Neural cell (in vitro differentiated cells): ENCODE data around the gene PAMR1.

Source experiments
- EP300 ChIP-seq: fragments of 450-650 bp; conservative IDR thresholded peaks from 2 replicates; pipeline ENCODE4 v1.6.1; 2014; ENCODE audit warnings: antibody characterized with exemption, mild to moderate bottlenecking, moderate library complexity; ENCODE audit not compliant: poor library complexity, severe bottlenecking
- EZH2 ChIP-seq: fragments of 200-600, 300-800 bp; shearing (Covaris generic), sonication (generic); IDR thresholded peaks from 2 replicates; pipeline ENCODE4 v1.6.1; 2014; ENCODE audit warnings: antibody characterized with exemption, low read length, borderline replicate concordance, mild to moderate bottlenecking; ENCODE audit not compliant: insufficient read depth, poor library complexity, severe bottlenecking

DNA sequence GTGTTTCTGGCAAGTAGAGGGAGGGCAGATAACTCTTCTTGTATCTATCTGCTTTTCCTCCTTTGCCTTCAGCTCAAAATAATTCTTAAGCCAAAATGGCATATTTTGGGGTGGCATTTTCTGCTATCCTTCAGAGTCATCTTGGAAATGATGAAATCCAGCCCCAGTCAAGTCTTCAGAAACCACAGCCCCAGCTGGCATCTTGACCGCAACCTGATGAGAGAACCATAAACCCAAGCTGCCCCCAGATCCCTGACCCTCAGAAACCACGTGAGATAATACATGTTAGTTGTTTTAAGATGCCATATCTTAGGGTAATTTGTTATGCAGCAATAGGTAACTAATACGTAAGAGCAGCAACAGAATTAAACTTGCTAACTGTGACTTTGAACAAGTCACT lies 15.1 kb upstream of the PAMR1 start:
- TF ChIP-seq EZH2 (no peak), EP300 (no peak)
